ENCODE measurements around the gene CDC16.

CDC16 gene

DNA sequence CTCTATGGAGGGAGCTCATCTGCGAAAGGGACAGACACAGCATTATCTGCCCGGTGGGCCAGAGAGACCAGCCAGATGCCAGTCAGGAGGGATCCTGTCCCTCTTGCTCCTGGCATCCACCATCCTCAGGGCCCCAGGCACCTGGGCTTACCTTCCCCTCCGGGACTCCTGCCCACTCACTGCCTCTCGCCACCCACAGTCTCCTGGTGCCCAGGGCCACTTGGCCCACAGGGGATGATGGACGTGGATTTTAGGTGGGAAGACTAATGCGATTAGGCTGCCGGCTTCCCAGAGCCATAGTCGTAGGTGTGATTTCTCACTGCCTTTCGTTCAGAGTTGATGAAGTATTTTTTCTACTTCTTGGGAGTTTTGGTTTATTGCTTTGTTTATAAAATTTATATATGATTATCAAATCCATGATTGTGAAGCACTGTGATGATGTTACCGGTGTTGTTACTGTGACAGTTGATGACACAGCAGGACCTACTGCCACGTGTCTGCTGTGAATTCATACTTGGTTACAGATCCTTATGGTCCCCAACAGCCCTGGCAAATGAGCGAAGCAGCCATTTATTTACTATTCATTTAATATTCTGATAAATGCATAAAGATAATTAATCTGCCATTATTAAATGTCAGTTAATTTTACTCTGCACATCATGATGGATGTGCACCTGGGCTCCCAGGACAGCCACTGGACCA lies 65.1 kb downstream of the CDC16 start:
- no peak for DNase-seq

DNA sequence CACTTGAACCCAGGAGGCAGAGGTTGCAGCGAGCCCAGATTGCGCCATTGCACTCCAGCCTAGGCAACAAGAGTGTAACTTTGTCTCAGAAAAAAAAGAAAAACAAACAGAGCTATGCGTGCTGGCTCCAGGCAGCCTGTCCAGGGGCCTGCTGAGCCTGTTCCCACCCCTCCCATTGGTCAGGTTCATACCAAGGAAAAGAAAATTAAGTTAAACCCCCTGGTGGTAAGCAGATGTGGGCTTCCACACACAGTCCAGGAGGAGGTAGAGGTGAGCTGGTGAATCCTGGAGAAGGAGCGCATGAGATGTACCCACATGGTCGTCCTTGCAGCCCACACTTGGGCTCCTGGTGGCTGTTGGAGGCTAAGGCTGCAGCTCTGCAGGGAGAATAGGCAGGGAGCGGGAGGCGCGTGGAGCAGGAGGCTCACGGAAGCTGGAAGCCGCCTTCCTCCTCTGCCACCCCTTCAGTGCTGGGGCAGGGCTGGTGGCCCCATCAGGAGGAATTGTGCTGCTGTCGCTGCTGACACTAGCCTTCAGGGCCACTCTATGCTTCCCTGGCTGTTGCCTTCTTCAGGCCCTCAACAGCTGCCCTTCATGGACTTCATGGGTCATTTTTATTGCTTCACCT lies 69.1 kb downstream of the CDC16 start:
- DNase-seq, result no peak

DNA sequence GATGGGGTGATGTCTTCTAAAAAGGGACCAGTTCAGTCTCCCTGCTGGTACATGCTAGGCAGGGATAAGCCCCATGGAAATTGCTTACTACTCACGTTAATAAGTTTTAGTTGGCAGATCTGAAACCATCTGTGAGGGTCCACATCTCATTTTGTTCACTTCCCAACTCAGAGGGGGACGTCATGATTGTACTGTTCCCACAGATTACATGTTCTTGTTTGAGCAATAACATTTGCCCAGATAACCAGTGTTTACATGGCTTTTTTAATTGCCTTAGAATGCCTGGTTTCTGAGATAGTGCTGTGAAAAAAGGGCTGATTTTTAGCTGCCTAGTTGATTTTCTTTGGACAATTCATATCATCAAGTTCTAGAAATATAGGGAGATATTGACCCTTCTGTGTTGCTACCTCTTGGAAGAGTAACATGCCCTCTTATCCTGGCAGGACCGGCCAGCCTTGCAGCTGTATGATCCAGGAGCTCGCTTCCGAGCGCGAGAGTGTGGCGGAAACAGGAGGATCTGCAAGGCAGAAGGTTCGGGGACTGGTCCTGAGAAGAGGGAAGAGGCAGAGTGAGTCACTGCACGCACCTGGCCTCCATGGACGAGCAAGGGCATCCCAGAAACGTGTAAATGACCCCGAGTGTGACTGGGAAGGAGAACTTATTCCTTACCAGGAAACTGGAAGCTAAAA lies 69.8 kb downstream of the CDC16 start:
- no peak for DNase-seq

DNA sequence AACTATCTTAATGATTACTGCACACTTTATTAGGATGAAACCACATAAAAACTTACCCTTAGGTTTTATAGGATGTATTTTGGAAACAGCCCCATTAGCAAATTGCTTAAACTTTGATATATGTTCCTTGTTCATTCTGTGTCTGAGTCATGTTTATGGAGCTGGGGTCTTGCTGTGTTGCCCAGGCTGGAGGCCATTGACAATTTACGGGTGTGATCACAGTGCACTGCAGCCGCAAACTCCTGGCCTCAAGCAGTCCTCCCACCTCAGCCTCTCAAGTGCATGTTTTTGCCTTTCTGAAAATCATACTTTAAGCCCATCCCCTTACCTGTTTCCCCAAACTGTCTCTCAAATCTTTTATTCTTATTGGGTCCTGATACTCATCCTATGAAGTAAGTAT lies 74.4 kb downstream of the CDC16 start:
- no peak for DNase-seq

DNA sequence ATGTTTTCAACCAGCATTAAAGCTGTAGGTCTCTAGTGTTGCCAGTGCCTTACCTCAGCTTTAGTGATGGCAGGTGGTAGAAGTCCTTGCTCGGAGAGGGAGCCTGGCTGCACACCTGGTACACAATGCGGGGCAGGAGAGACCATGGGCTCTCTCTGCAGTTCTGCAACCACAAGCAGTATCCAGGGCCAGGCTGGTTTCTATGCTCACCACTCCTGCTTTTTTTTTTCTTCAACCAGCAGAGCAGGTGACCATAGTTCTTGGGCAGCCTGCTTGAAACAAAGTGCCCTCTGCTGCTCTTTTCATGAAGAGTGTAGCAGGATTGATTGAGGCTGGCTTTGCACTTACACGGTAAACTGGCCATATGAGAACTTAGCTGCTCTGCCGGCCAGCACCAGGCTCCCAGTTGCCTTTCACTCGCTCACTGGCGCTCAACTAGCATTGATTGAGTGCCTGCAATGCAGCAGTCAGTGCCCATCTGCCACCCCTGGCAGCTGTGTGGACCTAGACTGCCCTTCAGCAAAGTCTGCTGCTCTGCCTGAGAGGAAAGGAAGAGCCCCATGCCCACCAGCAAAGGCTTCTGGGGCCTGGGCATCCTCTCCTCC lies 75.2 kb downstream of the CDC16 start:
- no peak for DNase-seq

DNA sequence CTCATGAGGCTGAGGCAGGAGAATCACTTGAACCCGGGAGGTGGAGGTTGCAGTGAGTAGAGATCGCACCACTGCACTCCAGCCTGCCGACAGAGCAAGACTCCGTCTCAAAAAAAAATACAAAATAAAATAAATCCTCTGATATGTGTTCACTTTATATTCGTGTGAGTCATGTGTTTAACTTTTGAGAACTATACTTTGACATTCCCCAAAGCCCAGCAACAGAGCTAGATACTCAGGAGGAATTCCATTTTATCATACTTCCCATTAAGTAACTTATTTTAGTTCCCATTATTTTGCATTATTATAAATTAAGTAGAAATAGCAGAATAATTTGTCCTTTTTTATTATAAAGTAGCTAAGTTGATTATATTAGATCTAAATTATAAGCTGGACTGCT lies 76.3 kb downstream of the CDC16 start:
- DNase-seq, result no peak

DNA sequence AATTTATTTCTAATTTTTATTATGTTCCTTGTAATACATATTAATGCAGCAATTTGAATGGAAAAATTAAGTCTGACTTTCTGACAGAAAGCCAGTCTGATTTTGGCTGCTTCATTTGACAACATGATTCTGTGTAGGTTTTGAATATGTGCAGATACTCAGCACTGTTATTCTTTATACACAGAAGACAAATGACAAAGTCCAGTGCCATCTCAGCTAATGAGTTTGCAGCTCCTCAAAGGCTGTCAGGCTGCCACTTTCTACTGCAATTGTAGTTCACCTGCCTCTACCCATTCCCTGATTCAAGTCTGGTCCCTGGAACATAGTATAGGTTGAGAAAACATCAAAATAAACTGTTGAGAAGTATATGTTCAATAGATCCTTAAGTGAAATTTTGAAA lies 76.7 kb downstream of the CDC16 start:
- no peak for DNase-seq

DNA sequence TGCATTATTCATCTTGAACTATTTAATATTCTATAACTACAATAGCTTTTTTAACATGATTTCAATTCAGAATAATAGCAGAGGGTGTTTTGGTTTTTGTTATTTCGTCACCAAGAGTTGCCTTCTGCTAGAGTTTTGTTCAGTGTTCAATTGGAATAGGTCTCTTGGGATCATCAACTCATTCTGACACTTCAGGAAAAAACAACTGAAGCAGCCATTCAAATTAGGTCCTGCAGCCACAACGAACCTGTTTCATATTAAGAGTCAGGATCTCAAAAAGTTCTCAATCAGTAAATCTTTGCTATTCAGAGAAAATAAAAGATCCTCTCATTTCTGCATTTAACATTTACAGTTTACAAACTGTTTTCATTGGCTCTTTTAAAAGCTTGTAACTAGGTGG lies 77.2 kb downstream of the CDC16 start:
- DNase-seq, result no peak

DNA sequence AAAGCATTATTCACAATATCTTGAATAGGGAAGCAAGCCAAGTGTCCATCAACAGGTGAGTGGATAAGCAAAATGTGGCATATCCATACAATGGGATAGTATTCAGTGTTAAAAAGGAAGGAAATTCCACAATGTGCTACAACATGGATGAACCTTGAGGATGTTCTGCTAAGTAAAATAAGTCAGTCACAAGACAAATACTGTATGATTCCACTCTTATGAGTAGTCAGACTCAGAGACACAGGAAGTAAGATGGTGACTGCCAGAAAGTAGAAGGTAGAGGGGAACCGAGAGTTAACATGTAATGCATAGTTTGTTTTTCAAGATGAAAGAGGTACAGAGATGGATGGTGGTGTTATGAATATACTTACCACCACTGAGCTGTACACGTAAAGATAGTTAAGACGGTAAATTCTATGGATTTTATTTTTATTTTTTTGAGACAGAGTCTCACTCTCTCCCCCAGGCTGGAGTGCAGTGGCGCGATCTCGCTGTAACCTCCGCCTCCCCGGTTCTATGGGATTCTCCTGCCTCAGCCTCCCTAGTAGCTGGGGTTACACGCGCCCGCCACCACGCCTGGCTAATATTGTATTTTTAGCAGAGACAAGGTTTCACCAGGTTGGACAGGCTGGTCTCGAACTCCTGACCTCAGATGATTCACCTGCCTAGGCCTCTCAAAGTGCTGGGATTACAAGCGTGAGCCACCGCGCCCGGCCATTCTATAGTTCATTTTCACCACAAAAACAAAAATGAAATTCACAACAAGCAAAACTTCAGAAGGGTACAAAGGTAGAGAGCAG lies 78.6 kb downstream of the CDC16 start:
- DNase-seq, result no peak

DNA sequence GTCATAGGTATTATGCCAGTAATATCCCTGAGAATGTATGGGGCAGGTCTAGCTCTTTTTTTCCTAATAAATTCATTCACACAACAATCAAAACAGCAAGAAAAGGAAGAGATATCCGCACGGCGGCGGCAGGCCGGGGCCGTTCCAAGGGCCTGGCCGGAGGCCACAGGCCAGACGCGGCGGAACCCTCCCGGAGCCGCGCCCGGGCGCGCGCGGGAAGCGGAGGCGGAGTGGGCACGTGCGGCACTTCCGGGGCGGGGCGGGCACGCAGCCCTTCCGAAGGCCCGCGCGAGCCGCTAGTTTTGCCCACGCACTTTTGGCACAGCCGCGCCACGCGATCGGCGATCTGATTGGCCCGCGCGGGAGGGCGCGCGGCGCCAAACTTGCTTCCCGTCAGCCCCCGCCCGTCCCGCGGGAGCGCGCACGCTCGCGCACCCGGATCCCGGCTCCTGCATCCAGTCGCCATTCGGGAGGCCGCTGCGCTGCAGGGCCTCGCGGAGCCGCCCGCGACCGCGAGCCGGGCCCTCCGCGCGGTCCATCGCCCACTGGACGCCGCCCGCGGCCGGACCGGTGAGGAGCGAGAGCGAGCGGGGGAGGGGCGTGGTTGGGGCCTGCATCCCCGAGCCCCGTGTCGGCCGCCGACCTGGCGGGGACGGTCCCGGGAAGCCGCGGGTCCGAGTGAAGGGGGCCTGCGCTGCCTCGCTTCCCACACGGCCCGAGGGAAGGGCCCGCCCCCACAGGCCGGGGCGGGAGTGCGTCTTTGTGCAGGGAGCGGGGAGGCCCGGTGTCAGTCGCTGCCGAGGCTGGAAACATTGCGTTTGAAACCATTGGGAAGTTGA lies 79.6 kb downstream of the CDC16 start, which contains the start of gene CHAMP1:
CHAMP1 (plus strand) TSS at position 430 of the 839 bp plus-strand sequence. CDS start 9,340 bp downstream, outside the sequence.
- DNase-seq, result peak; percentile 97

DNA sequence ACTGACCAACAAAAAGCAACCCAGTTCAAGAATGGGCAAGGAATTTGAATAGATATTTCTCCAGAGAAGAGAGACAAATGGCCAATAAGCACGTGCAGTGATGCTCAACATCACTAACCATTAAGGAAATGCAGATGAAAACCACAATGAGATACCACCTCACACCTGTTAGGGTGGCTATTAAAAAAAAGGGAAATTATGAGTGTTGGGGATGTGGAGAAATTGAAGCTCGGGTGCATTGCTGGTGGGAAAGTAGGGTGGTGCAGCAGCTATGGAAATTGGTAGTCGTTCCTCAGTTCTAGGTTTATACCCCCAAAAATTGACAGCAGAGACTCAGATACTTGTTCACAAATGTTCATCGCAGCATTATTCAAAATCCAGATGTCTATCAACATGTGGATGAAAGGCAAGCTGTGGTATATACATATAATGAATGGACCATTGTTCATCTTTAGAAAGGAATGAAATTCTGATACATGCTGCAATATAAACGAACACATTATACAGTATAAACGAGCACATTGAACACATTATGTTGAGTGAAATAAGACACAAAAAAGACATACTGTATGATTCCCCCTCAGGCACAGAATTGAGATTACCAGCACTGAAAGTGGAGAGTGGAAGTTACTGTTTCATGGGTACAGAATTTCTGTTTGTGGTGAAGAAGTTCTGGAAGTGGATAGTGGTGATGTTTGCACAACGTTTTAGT lies 80.5 kb downstream of the CDC16 start:
- DNase-seq, result no peak

DNA sequence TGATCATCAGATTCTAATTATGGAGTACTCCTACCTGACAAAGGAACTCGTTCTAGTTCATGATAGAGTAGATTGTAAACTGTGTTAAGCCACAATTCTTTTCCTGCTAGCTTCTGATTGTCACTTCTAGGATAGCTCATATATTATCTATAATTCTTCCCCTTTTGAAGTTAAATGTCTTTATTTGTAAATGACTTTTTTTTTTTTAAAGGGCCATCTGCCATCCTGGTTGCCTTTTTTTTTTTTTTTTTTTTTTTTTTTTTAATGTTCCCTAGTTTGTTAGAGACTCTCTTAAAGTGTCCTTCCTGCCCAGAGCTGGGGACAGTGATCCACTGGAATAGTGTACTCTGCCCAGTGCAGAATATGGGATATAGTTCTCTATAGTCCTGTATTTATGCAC lies 83.9 kb downstream of the CDC16 start:
- no peak for DNase-seq

DNA sequence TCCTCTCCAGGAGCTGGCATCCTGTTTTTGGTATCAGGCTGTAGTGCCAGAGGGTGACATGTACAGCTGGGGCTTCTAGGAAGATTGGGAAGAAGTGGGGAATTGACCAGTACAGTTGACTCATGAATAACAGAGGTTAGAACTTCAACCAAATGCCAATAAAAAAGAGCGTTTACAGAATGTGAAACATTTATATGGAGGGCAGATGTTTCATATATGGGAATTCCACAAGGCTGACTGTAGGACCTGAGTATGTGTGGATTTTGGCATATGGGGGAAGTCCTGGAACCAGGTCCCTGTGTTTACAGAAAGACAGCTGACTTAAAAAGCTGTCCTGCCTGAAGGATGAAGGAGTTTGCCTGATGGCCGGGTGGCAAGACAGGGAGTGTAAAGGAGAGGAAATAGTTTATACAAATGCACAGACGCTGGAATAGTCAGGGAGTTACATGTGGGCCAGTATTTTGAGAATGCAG lies 84.8 kb downstream of the CDC16 start:
- DNase-seq, result no peak

DNA sequence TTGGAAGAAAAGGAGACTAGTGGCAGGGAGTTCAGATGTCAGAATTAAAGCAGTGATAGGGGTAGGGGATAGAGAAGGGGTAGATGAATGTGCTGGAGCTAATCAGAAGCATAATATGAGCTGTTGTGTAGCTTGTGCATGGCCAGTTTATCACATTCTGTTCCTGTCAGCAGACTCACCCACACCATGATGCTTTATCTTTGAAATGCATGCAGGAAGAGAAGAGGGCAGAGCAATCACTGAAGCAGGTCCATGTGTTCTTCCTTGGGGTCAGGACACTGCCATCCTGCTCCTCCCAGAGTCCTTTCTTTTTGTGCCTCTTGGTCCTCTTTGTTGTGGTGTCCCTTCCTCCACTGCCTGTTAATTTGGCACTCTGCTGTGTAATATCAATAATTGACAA lies 85.4 kb downstream of the CDC16 start:
- DNase-seq, result no peak

DNA sequence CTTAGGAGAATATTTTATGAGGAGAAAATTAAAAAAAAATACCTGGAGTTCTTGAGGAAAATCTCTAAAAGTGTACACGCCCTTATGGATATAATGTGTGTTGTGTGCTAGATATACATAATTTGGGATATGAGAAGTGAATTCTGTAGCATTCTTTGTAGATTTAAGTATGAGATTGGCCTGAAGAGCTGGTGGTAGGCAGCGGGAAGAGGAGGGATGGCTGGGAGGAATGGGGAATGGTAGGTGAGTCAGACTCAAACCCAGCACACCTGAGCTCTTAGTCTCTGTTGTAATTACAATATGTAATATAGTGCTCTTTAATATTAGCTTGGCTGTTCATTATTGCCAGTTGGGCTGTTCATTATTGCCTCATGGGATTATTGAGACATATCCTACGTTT lies 86.6 kb downstream of the CDC16 start:
- no peak for DNase-seq

Data from right kidney (tissue), 1 donor.